Erythroblast (primary cell): ENCODE results near the gene CDH15.

Experiments used
- GATA1 ChIP-seq: IDR thresholded peaks from 2 replicates; pipeline ENCODE4 v1.6.1; 2011; ENCODE audit warnings: low read depth, mild to moderate bottlenecking, control low read depth, low read length, moderate library complexity
- POLR2A ChIP-seq: IDR thresholded peaks from 2 replicates; pipeline ENCODE4 v1.6.1; 2011; ENCODE audit warnings: mild to moderate bottlenecking, low read length

- TF ChIP-seq POLR2A = no peak
- no peak for TF ChIP-seq GATA1
These were observed 26.9 kb upstream of the CDH15 start for GRCh38 chr16:89144681-89145080.
